Measurements from ENCODE around the gene SH3RF2. TPM values are rescaled to one million over a fixed set of nuclear protein-coding genes. Genes with fewer than 3 reads are reported as not detected.

SH3RF2 gene
- total and polyA plus RNA-seq, 10 of the 15 experiments (the other 5 are each of a cell fraction or from before 2014, with no cell fraction given) = 0.15 TPM; not detected in 9

- no peak overlapping the region for H2AFZ ChIP-seq (ENCODE audit: control insufficient read depth, low read depth, low read length)
- no peaks in the 10 kb centered on the region for H4K20me1 ChIP-seq (ENCODE audit: control insufficient read depth, insufficient read depth)
- no peak overlapping the region for H3K27ac ChIP-seq (ENCODE audit: control insufficient read depth, insufficient read depth)
- RAD21 ChIA-PET (ENCODE audit: unreplicated experiment) = interaction anchor here (1.4 kb wide), 1 partner anchor 211 kb away, joined by 3 read pairs; no protein-coding TSS in a partner anchor
- FAIRE-seq (no peak), DNase-seq (ENCODE audit: low read depth, low spot score) (no peak), ATAC-seq (no peak)
- CTCF ChIA-PET = interaction anchor here (0.6 kb wide), 1 partner anchor 20 kb away, joined by 3 read pairs; no protein-coding TSS in a partner anchor
- in situ Hi-C loops (cut with MboI) (no loop called here), intact Hi-C loops (cut with micrococcal nuclease; ENCODE audit: unreplicated experiment) (no loop called here)
- SMC1A ChIA-PET (ENCODE audit: uncharacterized antibody, unreplicated experiment) = no interaction called here
- no peaks in the 10 kb centered on the region for H3K4me1 ChIP-seq (ENCODE audit: control insufficient read depth, insufficient read depth, low read length)
- TF ChIP-seq SMAD5 (IDR thresholded peaks at IDR 0.05; ENCODE audit: low read depth) (no peak), ZNF384 (IDR thresholded peaks at IDR 0.05; ENCODE audit: borderline replicate concordance, low read depth, low read length) (no peak), IKZF2 (IDR thresholded peaks at IDR 0.05) (no peak), SREBF2 (IDR thresholded peaks at IDR 0.05; ENCODE audit: low read length) (no peak)
- H3K9ac ChIP-seq (ENCODE audit: control insufficient read depth, insufficient read depth, low read length) = no peak overlapping the region
- BruUV-seq (replicated peaks) = no TSS peak
- H3K79me2 ChIP-seq (ENCODE audit: control insufficient read depth, insufficient read depth, low read length) = no peaks in the 10 kb centered on the region
- H3K9me3 ChIP-seq (replicated peaks; ENCODE audit: control insufficient read depth, insufficient read depth, low read length) = no peaks in the 10 kb centered on the region
- H3K36me3 ChIP-seq (ENCODE audit: control insufficient read depth in 2 of 2, insufficient read depth in 2 of 2, low read length in 1 of 2) = no peaks in the 10 kb centered on the region
- WGBS (ENCODE audit: insufficient coverage, insufficient replicate concordance, low lambda C conversion rate, missing lambda C conversion rate) = 56% methylated on average over 6 of the region's 6 CpGs
- no peaks in the 10 kb centered on the region for H3K27me3 ChIP-seq (replicated peaks in 1 of 2; ENCODE audit: control insufficient read depth in 2 of 2, insufficient read depth in 2 of 2, low read length in 1 of 2)
- no peak overlapping the region for H3K4me2 ChIP-seq (ENCODE audit: control insufficient read depth, insufficient read depth)
- H3K4me3 ChIP-seq = no peak overlapping the region
- POLR2A ChIA-PET = no interaction called here
Observed at GRCh38 chr5:145919413-145919812, 17.0 kb upstream of the SH3RF2 start.

- TF ChIP-seq ATF3 (IDR thresholded peaks at IDR 0.05; ENCODE audit: borderline replicate concordance, extremely low read depth, low read depth, low read length) (no peak), KDM1A (IDR thresholded peaks at IDR 0.05; ENCODE audit: borderline replicate concordance) (no peak), SMAD1 (IDR thresholded peaks at IDR 0.05; ENCODE audit: low read depth, partially characterized antibody) (no peak), MTA3 (IDR thresholded peaks at IDR 0.05; ENCODE audit: borderline replicate concordance, low read length) (no peak), BCL3 (IDR thresholded peaks at IDR 0.05; ENCODE audit: borderline replicate concordance, insufficient read depth, low read depth, low read length, poor library complexity, severe bottlenecking) (no peak), SPI1 (IDR thresholded peaks at IDR 0.05; ENCODE audit: borderline replicate concordance, insufficient read depth, low read depth, low read length) (no peak), CHD4 (IDR thresholded peaks at IDR 0.05) (no peak), SUZ12 (IDR thresholded peaks at IDR 0.05; ENCODE audit: unreplicated experiment) (no peak)
- Histone ChIP-seq H2AFZ (ENCODE audit: control insufficient read depth, low read depth, low read length) (no peak overlapping the region), H3K27me3 (replicated peaks in 1 of 2; ENCODE audit: control insufficient read depth in 2 of 2, insufficient read depth in 2 of 2, low read length in 1 of 2) (no peaks in the 10 kb centered on the region), H3K79me2 (ENCODE audit: control insufficient read depth, insufficient read depth, low read length) (no peaks in the 10 kb centered on the region), H3K4me3 (no peak overlapping the region), H3K27ac (ENCODE audit: control insufficient read depth, insufficient read depth) (no peak overlapping the region), H3K9ac (ENCODE audit: control insufficient read depth, insufficient read depth, low read length) (no peak overlapping the region), H4K20me1 (ENCODE audit: control insufficient read depth, insufficient read depth) (no peaks in the 10 kb centered on the region), H3K36me3 (ENCODE audit: control insufficient read depth in 2 of 2, insufficient read depth in 2 of 2, low read length in 1 of 2) (no peaks in the 10 kb centered on the region), H3K4me2 (ENCODE audit: control insufficient read depth, insufficient read depth) (no peak overlapping the region), H3K4me1 (ENCODE audit: control insufficient read depth, insufficient read depth, low read length) (no peaks in the 10 kb centered on the region), H3K9me3 (replicated peaks; ENCODE audit: control insufficient read depth, insufficient read depth, low read length) (no peaks in the 10 kb centered on the region)
- no peak for DNase-seq (ENCODE audit: low read depth, low spot score)
- ChIA-PET POLR2A (no interaction called here), CTCF (no interaction called here), SMC1A (ENCODE audit: uncharacterized antibody, unreplicated experiment) (no interaction called here), RAD21 (ENCODE audit: unreplicated experiment) (no interaction called here)
- intact Hi-C loops (cut with micrococcal nuclease; ENCODE audit: unreplicated experiment) (no loop called here), in situ Hi-C loops (cut with MboI) (no loop called here)
- ATAC-seq = no peak
- no peak for FAIRE-seq
- no TSS peak for BruUV-seq (replicated peaks)
- 0% methylated on average over 1 of the region's 1 CpG for WGBS (ENCODE audit: insufficient coverage, insufficient replicate concordance, low lambda C conversion rate, missing lambda C conversion rate)
Observed at GRCh38 chr5:145920542-145921210, 15.7 kb upstream of the SH3RF2 start.

Data from GM12878 (cell line).